HepG2 (cell line): ENCODE results near the gene COL4A3. TPM values are rescaled to one million over a fixed set of nuclear protein-coding genes. Genes with fewer than 3 reads are reported as not detected.

ENCODE experiments used
- ATAC-seq: fragments of 200-7000 bp; cut with Tn5 transposase; 3 replicates; pipeline ENCODE4 v1.9.1; 2020; ENCODE audit warnings: mild to moderate bottlenecking, moderate library complexity
- BruUV-seq: library from RNA; stranded (reverse); fragments of 400-500 nt; replicated peaks from 2 replicates; lab custom pipeline; 2021; lab: Mats Ljungman, UMichigan
- CTCF ChIA-PET: fragments of 300-600 bp; formaldehyde crosslinking; extraction: SDS; loops from one replicate; lab custom pipeline; 2021; ENCODE audit warnings: low total read pairs, inconsistent platforms, low intra/inter-chr PET ratio; lab: Yijun Ruan, JAX
- POLR2A ChIA-PET: fragments of 350-600 bp; sonication (Branson Sonifier 250); formaldehyde crosslinking; loops from one replicate; lab custom pipeline; 2020; ENCODE audit warnings: antibody characterized with exemption, inconsistent platforms; lab: Yijun Ruan, JAX
- DNase-seq: peaks from one replicate; pipeline ENCODE4 v3.0.0-alpha.2; 2015; ENCODE audit warnings: low spot score
- FAIRE-seq: peaks from 3 replicates; lab custom pipeline; 2011; peaks lifted over from hg19 to GRCh38; lab: Jason Lieb, UNC
- H2AFZ ChIP-seq: one replicate; pipeline ENCODE4 v1.6.1; 2011; ENCODE audit warnings: low read length, inconsistent platforms
- H3K27ac ChIP-seq: fragments of 300-600 bp; 3 replicates; pipeline ENCODE4 v1.8.0; 2011; ENCODE audit warnings: mixed run types, mild to moderate bottlenecking, mixed read lengths, low read length, inconsistent platforms; ENCODE audit not compliant: insufficient read depth; ENCODE audit errors: extremely low read length
- H3K27me3 ChIP-seq, 2 experiments: fragments of 200-600 bp in 1 of 2; 2 replicates in 1 of 2; 3 replicates in 1 of 2; pipeline versions ENCODE4 v1.6.0 to v1.8.0; 2011; ENCODE audit warnings: low read length in 2 of 2, mild to moderate bottlenecking in 2 of 2, moderate library complexity in 2 of 2, inconsistent platforms in 1 of 2; ENCODE audit not compliant: insufficient read depth in 2 of 2, control insufficient read depth in 1 of 2
- H3K36me3 ChIP-seq, 2 experiments: fragments of 200-600 bp in 1 of 2; replicated peaks in 1 of 2; 2 replicates in 1 of 2; 3 replicates in 1 of 2; pipeline versions ENCODE4 v1.5.1 to v1.8.0; 2011; ENCODE audit warnings: low read length in 2 of 2, inconsistent platforms in 1 of 2; ENCODE audit not compliant: insufficient read depth in 2 of 2, control insufficient read depth in 1 of 2
- H3K4me1 ChIP-seq: 2 replicates; pipeline ENCODE4 v1.5.1; 2012; ENCODE audit warnings: low read length, inconsistent platforms; ENCODE audit not compliant: insufficient read depth
- H3K4me2 ChIP-seq: 2 replicates; pipeline ENCODE4 v1.6.0; 2011; ENCODE audit warnings: low read depth, low read length, inconsistent platforms
- H3K4me3 ChIP-seq, 3 experiments: fragments of 200-600 bp in 1 of 3; sonication (generic), shearing (Covaris generic) in 1 of 3; replicated peaks in 1 of 3; 2 replicates each; pipeline ENCODE4 v1.5.1; 2011 to 2016; ENCODE audit warnings: low read length in 3 of 3, inconsistent platforms in 2 of 3, low read depth in 2 of 3, mild to moderate bottlenecking in 2 of 3, control low read depth in 1 of 3, mixed read lengths in 1 of 3; ENCODE audit not compliant: insufficient read depth in 1 of 3
- H3K79me2 ChIP-seq: one replicate; pipeline ENCODE4 v1.6.1; 2011; ENCODE audit warnings: low read length, inconsistent platforms; ENCODE audit not compliant: insufficient read depth
- H3K9ac ChIP-seq: 2 replicates; pipeline ENCODE4 v1.6.0; 2011; ENCODE audit warnings: mild to moderate bottlenecking, low read depth, low read length, inconsistent platforms; ENCODE audit not compliant: insufficient read depth
- H3K9me3 ChIP-seq: 2 replicates; pipeline ENCODE4 v1.5.1; 2012; ENCODE audit warnings: mild to moderate bottlenecking, low read length
- H4K20me1 ChIP-seq: 2 replicates; pipeline ENCODE4 v1.6.0; 2011; ENCODE audit warnings: inconsistent platforms, mild to moderate bottlenecking, low read length, moderate library complexity; ENCODE audit not compliant: insufficient read depth
- ATM ChIP-seq: fragments of 450-650 bp; IDR thresholded peaks from 2 replicates; pipeline ENCODE4 v1.7.1; 2017; ENCODE audit warnings: mild to moderate bottlenecking, borderline replicate concordance
- CCDC6 ChIP-seq: sonication (generic); formaldehyde crosslinking; IDR thresholded peaks from 2 replicates; pipeline ENCODE4 v1.8.1; 2022; ENCODE audit warnings: mild to moderate bottlenecking, missing genetic modification reagents, moderate library complexity
- ELF1 ChIP-seq: sonication (generic); formaldehyde crosslinking; IDR thresholded peaks from 2 replicates; pipeline ENCODE4 v1.4.0; 2020; ENCODE audit warnings: missing genetic modification reagents
- KDM4B ChIP-seq: sonication (generic); formaldehyde crosslinking; IDR thresholded peaks from 2 replicates; pipeline ENCODE4 v1.4.0; 2020; ENCODE audit warnings: missing genetic modification reagents
- MXD1 ChIP-seq: sonication (generic); formaldehyde crosslinking; IDR thresholded peaks from 2 replicates; pipeline ENCODE4 v1.4.0; 2020; ENCODE audit warnings: mild to moderate bottlenecking, missing genetic modification reagents
- MZF1 ChIP-seq: sonication (generic); formaldehyde crosslinking; IDR thresholded peaks from 2 replicates; pipeline ENCODE4 v1.8.1; 2023; ENCODE audit warnings: mild to moderate bottlenecking, missing genetic modification reagents, borderline replicate concordance
- NFAT5 ChIP-seq: sonication (generic); formaldehyde crosslinking; IDR thresholded peaks from 2 replicates; pipeline ENCODE4 v1.4.0; 2020; ENCODE audit warnings: missing genetic modification reagents
- PCBP2 ChIP-seq: fragments of 200-400 bp; formaldehyde crosslinking; optimal IDR thresholded peaks from 2 replicates; pipeline ENCODE3; 2018; ENCODE audit warnings: low read length, low read depth; ENCODE audit not compliant: poor library complexity, severe bottlenecking
- SAP130 ChIP-seq: IDR thresholded peaks from 2 replicates; pipeline ENCODE4 v1.6.1; 2016; ENCODE audit warnings: low read depth
- SIX1 ChIP-seq: sonication (generic); formaldehyde crosslinking; IDR thresholded peaks from 2 replicates; pipeline ENCODE4 v1.4.0; 2020; ENCODE audit warnings: missing genetic modification reagents, borderline replicate concordance
- STAT5B ChIP-seq: sonication (generic); formaldehyde crosslinking; IDR thresholded peaks from 2 replicates; pipeline ENCODE4 v1.4.0; 2020; ENCODE audit warnings: missing genetic modification reagents
- ZBTB26 ChIP-seq: IDR thresholded peaks from 2 replicates; pipeline ENCODE4 v1.6.1; 2016; ENCODE audit warnings: missing compliant biosample characterization, missing genetic modification reagents, borderline replicate concordance
- ZNF30 ChIP-seq: sonication (generic); formaldehyde crosslinking; IDR thresholded peaks from 2 replicates; pipeline ENCODE4 v1.5.0; 2020; ENCODE audit warnings: mild to moderate bottlenecking, missing genetic modification reagents
- ZNF460 ChIP-seq: sonication (generic); formaldehyde crosslinking; IDR thresholded peaks from 2 replicates; pipeline ENCODE4 v1.5.1; 2020; ENCODE audit warnings: missing genetic modification reagents, mild to moderate bottlenecking, borderline replicate concordance
- ZNF691 ChIP-seq: sonication (generic); formaldehyde crosslinking; IDR thresholded peaks from 2 replicates; pipeline ENCODE4 v1.4.0; 2020; ENCODE audit warnings: missing genetic modification reagents, low read depth, mild to moderate bottlenecking, borderline replicate concordance
- ZNF704 ChIP-seq: sonication (generic); formaldehyde crosslinking; IDR thresholded peaks from 2 replicates; pipeline ENCODE4 v1.8.1; 2023; ENCODE audit warnings: mild to moderate bottlenecking, inconsistent platforms, moderate library complexity, missing genetic modification reagents, borderline replicate concordance
- WGBS: methylation state at CpG from one replicate; pipeline ENCODE4 v1.1.6; 2017; ENCODE audit warnings: low lambda C conversion rate; 5-methylcytosine and 5-hydroxymethylcytosine counted together
- in situ Hi-C: cut with HindIII; loops from 2 replicates; pipeline ENCODE4 v1.10.0; 2017; ENCODE audit warnings: low pct_unique_long_range_greater_than_20kb; ENCODE audit not compliant: extremely low pct_ligation_motif_present
- intact Hi-C: fragments of 100-400 bp; cut with micrococcal nuclease; formaldehyde crosslinking; loops from one replicate; pipeline ENCODE4 v1.10.0; 2022; ENCODE audit not compliant: unreplicated experiment
- polyA plus RNA-seq, 8 experiments: library from polyadenylated mRNA; depleted of rRNA in 3 of 8; stranded (reverse) in 7 of 8; unstranded in 1 of 8; fragments of >200 nt; fragmentation: Illumina TruSeq in 4 of 8; extraction: Trizol in 4 of 8; gene quantifications; 2 replicates each; pipeline versions ENCODE4 v1.2.1 to v1.2.3, GENCODE V29; 2011 to 2016; ENCODE audit warnings: low read depth in 4 of 8, missing spikeins in 1 of 8, mixed read lengths in 1 of 8; ENCODE audit not compliant: insufficient read depth in 1 of 8
- total RNA-seq, 5 experiments: library from RNA; depleted of rRNA; stranded (reverse); fragments of >200 nt; fragmentation: Illumina TruSeq; extraction: Trizol; gene quantifications; 2 replicates each; pipeline ENCODE4 v1.2.3, GENCODE V29; 2016; ENCODE audit warnings: low read depth in 1 of 5

The COL4A3 gene
- total and polyA plus RNA-seq, 2 of the 13 experiments (the other 11 are each of a cell fraction or from before 2014, with no cell fraction given), result 0.02 TPM; not detected in 1

- Histone ChIP-seq H3K4me2 (no peak overlapping the region), H2AFZ (no peak overlapping the region), H3K9ac (no peak overlapping the region), H3K4me3 (no peak overlapping the region), H3K4me1 (peaks cover 31% of the 10 kb centered on the region), H3K27me3 (no peaks in the 10 kb centered on the region), H3K27ac (no peak overlapping the region), H3K36me3 (peaks cover 9 to 44% of the 10 kb centered on the region in 2 experiments), H3K79me2 (no peaks in the 10 kb centered on the region), H3K9me3 (no peaks in the 10 kb centered on the region), H4K20me1 (no peaks in the 10 kb centered on the region)
- BruUV-seq, result no TSS peak
- POLR2A ChIA-PET, result interaction anchor here (4.8 kb wide), 1 partner anchor 12 kb away, joined by 33 read pairs; the partner anchor contains the start of gene MFF
- no peak for DNase-seq
- CTCF ChIA-PET, result no interaction called here
- no peak for FAIRE-seq
- WGBS, result 100% methylated on average over 2 of the region's 2 CpGs
- intact Hi-C loops, result no loop called here
- in situ Hi-C loops, result no loop called here
- no peak for ATAC-seq
- TF ChIP-seq SAP130 (CRISPR knock-in tag), result no peak
- no peak for TF ChIP-seq NFAT5 (CRISPR knock-in tag)
- TF ChIP-seq MZF1 (CRISPR knock-in tag), result no peak
- TF ChIP-seq ZNF460 (CRISPR knock-in tag), result no peak
- TF ChIP-seq ZNF30 (CRISPR knock-in tag), result no peak
- TF ChIP-seq ATM, result no peak
- no peak for TF ChIP-seq ZBTB26 (CRISPR knock-in tag)
- TF ChIP-seq SIX1 (CRISPR knock-in tag), result no peak
- no peak for TF ChIP-seq ELF1
- no peak for TF ChIP-seq ZNF691 (CRISPR knock-in tag)
- no peak for TF ChIP-seq PCBP2
- TF ChIP-seq ZNF704 (CRISPR knock-in tag), result no peak
- no peak for TF ChIP-seq CCDC6 (CRISPR knock-in tag)
- TF ChIP-seq STAT5B (CRISPR knock-in tag), result no peak
- no peak for TF ChIP-seq MXD1 (CRISPR knock-in tag)
- no peak for TF ChIP-seq KDM4B (CRISPR knock-in tag)
Observed at GRCh38 chr2:227337442-227337841, 173.0 kb downstream of the COL4A3 start.
